GM18517 (cell line): Measurements from ENCODE around the gene IDNK.

Experiments
- ATAC-seq: cut with Tn5 transposase; IDR thresholded peaks from one replicate; pipeline ENCODE4 v1.9.1; 2021; ENCODE audit warnings: mild to moderate bottlenecking, moderate library complexity; ENCODE audit not compliant: unreplicated experiment

IDNK gene

GRCh38 chr9:83681490-83681889 lies 58.5 kb downstream of the IDNK start:
- ATAC-seq: no peak

- ATAC-seq: no peak
Measured at GRCh38 chr9:83688921-83689320, 66.0 kb downstream of the IDNK start.

GRCh38 chr9:83691492-83691891 lies 68.5 kb downstream of the IDNK start:
- ATAC-seq: no peak
